CMK (cell line): ENCODE results near the gene GADD45B.
"Not testable (repeated sequence)": the region's sequence is repeated elsewhere in the genome, so short reads cannot be mapped to it uniquely, and the experiment has no call there.

Experiments used
- DNase-seq: peaks from one replicate; pipeline ENCODE4 v3.0.0-alpha.2; 2010; ENCODE audit warnings: low read depth

Gene GADD45B

GRCh38 chr19:2469102-2469914, 6.6 kb upstream of the GADD45B start:
- no peak for DNase-seq

- DNase-seq, result not testable (repeated sequence)
Observed at GRCh38 chr19:2469915-2470200, 6.1 kb upstream of the GADD45B start.

GRCh38 chr19:2474232-2475017, 1.5 kb upstream of the GADD45B start:
- no peak for DNase-seq

GRCh38 chr19:2475018-2475701, 767 bp upstream of the GADD45B start:
- no peak for DNase-seq

GRCh38 chr19:2476451-2477140, 669 bp downstream of the GADD45B start:
- no peak for DNase-seq

GRCh38 chr19:2477141-2477710, 1.3 kb downstream of the GADD45B start:
- DNase-seq, result no peak

- DNase-seq, result no peak
Observed at GRCh38 chr19:2477732-2478191, 1.8 kb downstream of the GADD45B start.

GRCh38 chr19:2478278-2478755, 2.4 kb downstream of the GADD45B start:
- DNase-seq, result no peak

GRCh38 chr19:2478756-2479555, 3.0 kb downstream of the GADD45B start:
- DNase-seq, result no peak

- no peak for DNase-seq
Observed at GRCh38 chr19:2479556-2480194, 3.7 kb downstream of the GADD45B start.

- no peak for DNase-seq
Observed at GRCh38 chr19:2481466-2481865, 5.5 kb downstream of the GADD45B start.

GRCh38 chr19:2482354-2483038, 6.6 kb downstream of the GADD45B start:
- no peak for DNase-seq

- DNase-seq, result no peak
Observed at GRCh38 chr19:2483084-2483483, 7.2 kb downstream of the GADD45B start.

- no peak for DNase-seq
Observed at GRCh38 chr19:2483484-2484151, 7.7 kb downstream of the GADD45B start.

GRCh38 chr19:2484178-2484937, 8.4 kb downstream of the GADD45B start:
- DNase-seq, result no peak

GRCh38 chr19:2485428-2485827, 9.5 kb downstream of the GADD45B start:
- no peak for DNase-seq

GRCh38 chr19:2487090-2487489, 11.2 kb downstream of the GADD45B start:
- DNase-seq, result no peak

GRCh38 chr19:2487842-2488241, 11.9 kb downstream of the GADD45B start:
- DNase-seq, result no peak
